ENCODE measurements around the gene CD82.

The CD82 gene

DNA sequence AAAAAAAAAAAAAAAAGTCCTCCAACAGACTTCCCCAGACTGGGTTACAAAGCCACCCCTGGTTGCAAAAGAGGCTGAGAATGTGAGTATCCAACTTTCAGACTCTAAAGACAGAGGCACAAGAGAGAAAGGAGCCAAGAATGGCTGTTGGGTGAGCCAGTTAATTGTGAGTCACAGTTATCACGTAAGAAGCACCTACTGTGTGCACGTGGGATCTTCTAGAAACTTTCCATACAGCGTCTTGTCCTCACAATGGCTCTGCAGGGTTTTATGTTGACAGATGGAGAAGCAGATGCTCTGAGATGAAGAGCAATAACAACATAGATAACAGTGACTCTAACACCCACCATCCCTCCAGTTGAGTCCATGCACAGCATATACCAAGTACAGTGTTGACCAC lies 41.0 kb downstream of the CD82 start:
- H3K4me1 ChIP-seq (ENCODE audit: control insufficient read depth in 1 of 2, insufficient read depth in 1 of 2, low read depth in 1 of 2, low read length in 1 of 2): peaks cover 21% of the 10 kb centered on the region in 2 experiments
- no peak overlapping the region for H3K27ac ChIP-seq
- H3K9me3 ChIP-seq: no peaks in the 10 kb centered on the region
- H3K27me3 ChIP-seq: no peaks in the 10 kb centered on the region
- no peak overlapping the region for H3K4me3 ChIP-seq (ENCODE audit: low read depth in 1 of 2, low read length in 1 of 2)
- TF ChIP-seq, protein P1, sequence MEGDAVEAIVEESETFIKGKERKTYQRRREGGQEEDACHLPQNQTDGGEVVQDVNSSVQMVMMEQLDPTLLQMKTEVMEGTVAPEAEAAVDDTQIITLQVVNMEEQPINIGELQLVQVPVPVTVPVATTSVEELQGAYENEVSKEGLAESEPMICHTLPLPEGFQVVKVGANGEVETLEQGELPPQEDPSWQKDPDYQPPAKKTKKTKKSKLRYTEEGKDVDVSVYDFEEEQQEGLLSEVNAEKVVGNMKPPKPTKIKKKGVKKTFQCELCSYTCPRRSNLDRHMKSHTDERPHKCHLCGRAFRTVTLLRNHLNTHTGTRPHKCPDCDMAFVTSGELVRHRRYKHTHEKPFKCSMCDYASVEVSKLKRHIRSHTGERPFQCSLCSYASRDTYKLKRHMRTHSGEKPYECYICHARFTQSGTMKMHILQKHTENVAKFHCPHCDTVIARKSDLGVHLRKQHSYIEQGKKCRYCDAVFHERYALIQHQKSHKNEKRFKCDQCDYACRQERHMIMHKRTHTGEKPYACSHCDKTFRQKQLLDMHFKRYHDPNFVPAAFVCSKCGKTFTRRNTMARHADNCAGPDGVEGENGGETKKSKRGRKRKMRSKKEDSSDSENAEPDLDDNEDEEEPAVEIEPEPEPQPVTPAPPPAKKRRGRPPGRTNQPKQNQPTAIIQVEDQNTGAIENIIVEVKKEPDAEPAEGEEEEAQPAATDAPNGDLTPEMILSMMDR (IDR thresholded peaks at IDR 0.05): no peak
- peaks cover 96% of the 10 kb centered on the region for H3K36me3 ChIP-seq

DNA sequence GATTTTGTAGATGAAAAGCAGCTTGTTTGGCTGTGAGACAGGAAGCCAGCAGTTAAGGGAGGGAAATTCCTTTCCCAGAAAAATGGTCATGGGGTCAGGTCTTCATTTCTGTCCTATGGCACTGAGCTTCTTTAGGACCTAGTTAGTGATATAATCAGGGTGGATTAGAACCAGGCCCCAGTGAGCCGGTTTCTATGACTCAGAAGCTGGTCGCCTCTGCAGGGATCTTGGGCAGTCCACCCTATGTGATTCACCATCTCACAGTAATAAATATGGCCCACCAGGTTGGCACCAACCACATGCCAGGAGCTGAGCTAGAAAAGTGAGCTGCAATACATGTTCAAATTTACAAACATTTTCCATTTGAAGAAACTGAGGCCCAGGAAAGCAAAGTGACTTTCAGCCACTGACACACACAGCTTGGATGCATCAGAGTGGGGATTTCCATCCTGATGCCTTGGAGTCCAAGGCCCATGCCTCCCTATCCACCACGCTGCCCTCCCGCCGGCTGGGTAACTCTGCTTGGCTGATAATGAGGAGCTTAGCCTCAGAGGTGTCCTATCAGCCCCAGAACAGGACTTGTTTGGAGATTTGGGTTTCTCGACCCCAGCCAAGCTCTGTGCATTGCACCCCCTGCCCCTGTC lies 42.0 kb downstream of the CD82 start:
- Histone ChIP-seq H3K4me3 (ENCODE audit: low read depth in 1 of 2, low read length in 1 of 2) (no peak overlapping the region), H3K27me3 (no peaks in the 10 kb centered on the region), H3K27ac (peak overlapping the region; percentile 29), H3K9me3 (no peaks in the 10 kb centered on the region), H3K36me3 (peaks cover 94% of the 10 kb centered on the region), H3K4me1 (ENCODE audit: control insufficient read depth in 1 of 2, insufficient read depth in 1 of 2, low read depth in 1 of 2, low read length in 1 of 2) (peaks cover 28 to 31% of the 10 kb centered on the region in 2 experiments)
- TF ChIP-seq, protein P1 (IDR thresholded peaks at IDR 0.05): no peak

DNA sequence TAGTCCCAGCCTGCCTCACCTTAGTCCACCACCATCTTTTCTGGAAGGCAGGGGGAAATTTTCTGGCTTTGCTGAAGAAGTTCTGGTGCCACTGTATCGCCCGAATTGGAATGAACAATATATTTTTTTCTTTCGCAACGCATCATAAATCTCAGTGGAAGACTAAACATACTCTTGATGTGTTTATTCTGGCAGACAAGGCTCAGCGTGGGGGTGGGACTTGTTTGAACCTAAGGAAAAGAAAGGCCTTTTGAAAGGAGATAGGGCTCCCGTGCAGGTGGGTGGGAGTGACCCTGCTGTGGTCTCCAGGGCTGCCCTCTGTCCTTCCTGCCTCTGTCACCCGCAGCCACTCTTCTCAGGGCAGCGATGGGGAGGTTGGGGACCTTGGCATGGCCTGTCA lies 42.5 kb downstream of the CD82 start:
- no peaks in the 10 kb centered on the region for H3K9me3 ChIP-seq
- peaks cover 28 to 34% of the 10 kb centered on the region in 2 experiments for H3K4me1 ChIP-seq (ENCODE audit: control insufficient read depth in 1 of 2, insufficient read depth in 1 of 2, low read depth in 1 of 2, low read length in 1 of 2)
- TF ChIP-seq, protein P1 (IDR thresholded peaks at IDR 0.05): no peak
- peaks cover 94% of the 10 kb centered on the region for H3K36me3 ChIP-seq
- peak overlapping the region; percentile 29 for H3K27ac ChIP-seq
- H3K27me3 ChIP-seq: no peaks in the 10 kb centered on the region
- no peak overlapping the region for H3K4me3 ChIP-seq (ENCODE audit: low read depth in 1 of 2, low read length in 1 of 2)

DNA sequence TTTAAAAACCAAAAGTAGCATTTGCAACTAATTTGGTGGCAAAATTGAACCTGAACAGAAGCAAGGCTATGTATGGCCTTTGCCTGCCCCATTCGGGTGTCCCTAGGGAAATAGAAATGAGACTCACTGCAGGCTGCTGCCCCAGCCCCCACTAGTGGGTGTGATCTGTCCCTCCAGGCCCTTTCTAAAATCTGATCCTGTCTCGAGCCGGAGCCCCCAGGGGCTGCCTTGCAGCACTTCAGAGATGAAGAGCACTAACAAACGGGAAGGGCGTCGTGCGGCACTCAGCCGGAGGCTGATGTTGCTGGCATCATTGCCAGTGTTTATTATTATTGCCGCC lies 43.2 kb downstream of the CD82 start:
- Histone ChIP-seq H3K9me3 (no peaks in the 10 kb centered on the region), H3K4me3 (ENCODE audit: low read depth in 1 of 2, low read length in 1 of 2) (no peak overlapping the region), H3K27me3 (no peaks in the 10 kb centered on the region), H3K27ac (peak overlapping the region; percentile 81), H3K4me1 (ENCODE audit: control insufficient read depth in 1 of 2, insufficient read depth in 1 of 2, low read depth in 1 of 2, low read length in 1 of 2) (peaks cover 28 to 40% of the 10 kb centered on the region in 2 experiments), H3K36me3 (peaks cover 93% of the 10 kb centered on the region)
- TF ChIP-seq, protein P1 (IDR thresholded peaks at IDR 0.05): no peak

DNA sequence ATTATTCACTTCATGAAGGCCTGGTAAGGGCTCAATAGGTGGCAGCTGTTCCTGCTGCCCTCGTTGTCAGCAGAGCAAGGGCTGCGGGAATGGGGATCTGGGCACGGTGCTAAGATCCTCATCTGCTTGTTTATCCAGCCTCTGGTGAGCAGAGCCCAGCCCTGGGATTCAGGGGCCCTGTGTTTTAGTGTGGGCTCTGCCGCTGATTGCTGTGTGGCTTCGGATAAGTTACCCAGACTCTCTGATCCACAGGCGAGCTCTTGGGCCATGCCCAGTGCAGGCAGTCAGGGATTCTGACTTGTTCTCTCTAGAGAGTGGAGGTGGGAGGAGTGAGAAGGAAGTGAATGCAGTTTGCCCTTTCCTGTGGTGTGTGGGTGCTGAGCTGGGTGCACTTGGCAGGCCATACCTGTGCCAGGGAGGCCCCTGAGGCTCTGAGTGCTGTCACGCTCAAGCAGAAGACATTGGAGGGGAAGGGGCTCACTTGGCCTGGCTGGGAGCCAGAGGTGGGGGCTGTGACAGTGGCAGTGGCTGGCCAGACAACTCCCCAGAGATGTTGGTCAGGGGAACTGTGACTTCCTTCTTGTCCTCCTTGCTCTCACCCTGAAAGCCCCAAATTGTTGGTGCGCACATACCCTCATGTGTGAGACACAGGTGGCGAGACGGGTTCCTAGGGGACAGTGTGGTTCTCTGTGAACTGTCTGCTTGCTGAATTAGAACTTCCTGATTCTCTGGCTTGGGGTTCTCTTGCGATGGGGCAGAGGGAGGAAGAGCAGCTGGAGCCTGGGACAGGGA lies 43.7 kb downstream of the CD82 start:
- Histone ChIP-seq H3K36me3 (peaks cover 89% of the 10 kb centered on the region), H3K27ac (peak overlapping the region; percentile 81), H3K4me1 (ENCODE audit: control insufficient read depth in 1 of 2, insufficient read depth in 1 of 2, low read depth in 1 of 2, low read length in 1 of 2) (peaks cover 28 to 46% of the 10 kb centered on the region in 2 experiments), H3K27me3 (no peaks in the 10 kb centered on the region), H3K4me3 (ENCODE audit: low read depth in 1 of 2, low read length in 1 of 2) (no peak overlapping the region), H3K9me3 (no peaks in the 10 kb centered on the region)
- TF ChIP-seq, protein P1 (IDR thresholded peaks at IDR 0.05): no peak
